ENCODE results near the gene TSPAN31.

The TSPAN31 gene

GRCh38 chr12:57754411-57755193 is 9.8 kb downstream of the TSPAN31 start, which contains the start of gene MARCHF9:
Gene MARCHF9 (plus strand): TSS chr12:57755103. CDS start chr12:57755529, 426 bp downstream.
- peak; percentile 92 for DNase-seq

- DNase-seq = no peak
Measured at GRCh38 chr12:57755194-57755453, 10.3 kb downstream of the TSPAN31 start.

DNA sequence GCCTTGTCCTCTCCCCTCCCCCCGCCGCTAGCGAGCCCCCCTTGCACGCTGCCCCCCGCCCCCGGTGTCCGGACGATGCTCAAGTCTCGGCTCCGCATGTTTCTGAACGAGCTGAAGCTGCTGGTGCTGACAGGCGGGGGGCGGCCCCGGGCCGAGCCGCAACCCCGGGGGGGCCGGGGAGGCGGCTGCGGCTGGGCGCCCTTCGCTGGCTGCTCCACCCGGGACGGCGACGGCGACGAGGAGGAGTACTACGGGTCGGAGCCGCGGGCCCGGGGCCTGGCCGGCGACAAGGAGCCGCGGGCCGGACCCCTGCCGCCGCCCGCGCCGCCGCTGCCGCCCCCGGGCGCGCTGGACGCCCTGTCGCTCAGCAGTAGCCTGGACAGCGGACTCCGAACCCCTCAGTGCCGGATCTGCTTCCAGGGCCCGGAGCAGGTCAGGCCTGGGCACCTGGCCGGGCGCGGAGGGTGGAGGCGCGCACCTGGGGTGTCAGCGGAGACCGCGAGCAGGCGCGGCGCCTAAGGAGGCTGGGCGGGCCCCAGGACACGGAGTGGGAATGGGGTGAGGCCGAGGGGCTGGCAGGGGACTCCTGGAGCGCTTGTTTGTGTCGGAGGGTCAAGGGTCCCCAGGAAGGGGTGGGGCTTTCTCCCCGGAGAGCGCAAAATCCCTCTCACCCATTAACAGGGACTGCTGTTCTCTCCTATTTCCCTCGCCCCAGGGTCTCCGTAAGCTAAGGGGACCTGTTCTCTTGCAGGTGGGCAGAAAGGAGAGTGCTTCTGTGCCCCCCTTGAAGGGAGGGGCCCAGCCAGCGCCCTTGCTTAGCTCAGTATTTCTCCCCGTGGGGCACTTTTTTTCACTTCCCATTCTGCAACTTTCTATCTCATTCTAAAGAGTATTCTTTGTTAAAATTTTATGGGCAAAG is 10.9 kb downstream of the TSPAN31 start:
- peak; percentile 79 for DNase-seq

GRCh38 chr12:57756406-57757341 is 11.8 kb downstream of the TSPAN31 start:
- peak; percentile 59 for DNase-seq

DNA sequence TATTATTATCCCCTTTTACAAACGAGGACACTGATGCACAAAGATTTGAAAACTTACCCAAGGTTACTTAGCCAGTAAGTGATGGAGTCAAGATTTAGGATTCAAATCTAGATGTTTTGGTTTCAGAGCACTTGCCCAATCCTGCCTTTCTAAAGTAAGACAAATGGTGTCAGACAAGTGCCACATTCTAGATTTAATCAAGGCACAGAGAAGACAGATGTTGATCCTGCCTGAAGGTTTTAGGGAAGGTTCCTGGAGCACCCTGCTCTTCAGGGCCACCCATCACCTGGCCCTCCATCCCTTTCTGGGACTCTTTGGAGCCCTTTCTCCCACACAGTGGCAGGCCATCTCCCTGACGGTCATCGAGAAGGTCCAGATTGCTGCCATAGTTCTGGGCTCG is 12.9 kb downstream of the TSPAN31 start:
- DNase-seq = no peak

- DNase-seq = no peak
Measured at GRCh38 chr12:57758552-57759359, 13.9 kb downstream of the TSPAN31 start.

DNA sequence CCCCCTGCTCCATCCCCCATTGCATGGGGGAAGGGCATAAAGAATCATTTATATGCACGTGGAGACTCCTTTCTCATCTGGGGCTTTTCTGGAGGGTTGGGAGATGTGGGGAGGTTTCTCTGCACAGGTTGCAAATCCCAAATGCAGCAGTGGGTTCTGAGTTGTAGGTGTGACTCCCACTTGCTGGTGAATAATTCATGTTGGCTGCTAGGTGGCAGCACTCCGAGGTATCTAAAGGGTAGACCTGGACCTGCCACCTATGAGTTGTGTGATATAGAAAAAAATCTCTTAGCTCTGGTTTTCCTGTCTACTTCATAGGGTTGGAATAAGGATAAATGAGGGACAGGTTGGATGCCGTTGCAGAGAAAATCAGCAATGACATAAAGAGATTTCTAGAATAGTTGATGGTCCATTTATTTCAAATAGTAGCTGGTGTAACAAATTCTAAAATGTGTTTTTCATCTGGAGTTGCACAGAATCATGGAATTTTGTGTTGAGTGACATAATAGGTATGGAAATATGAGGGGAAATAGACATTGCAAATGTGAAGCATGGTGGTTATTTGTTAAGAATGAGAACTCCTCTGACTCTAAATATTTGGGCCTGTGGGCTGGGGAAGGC is 14.6 kb downstream of the TSPAN31 start:
- DNase-seq = peak; percentile 86

- no peak for DNase-seq
Measured at GRCh38 chr12:57760347-57760982, 15.6 kb downstream of the TSPAN31 start.

GRCh38 chr12:57761391-57761998 is 16.7 kb downstream of the TSPAN31 start:
- DNase-seq = no peak

- no peak for DNase-seq
Measured at GRCh38 chr12:57762463-57762862, 17.6 kb downstream of the TSPAN31 start.

DNA sequence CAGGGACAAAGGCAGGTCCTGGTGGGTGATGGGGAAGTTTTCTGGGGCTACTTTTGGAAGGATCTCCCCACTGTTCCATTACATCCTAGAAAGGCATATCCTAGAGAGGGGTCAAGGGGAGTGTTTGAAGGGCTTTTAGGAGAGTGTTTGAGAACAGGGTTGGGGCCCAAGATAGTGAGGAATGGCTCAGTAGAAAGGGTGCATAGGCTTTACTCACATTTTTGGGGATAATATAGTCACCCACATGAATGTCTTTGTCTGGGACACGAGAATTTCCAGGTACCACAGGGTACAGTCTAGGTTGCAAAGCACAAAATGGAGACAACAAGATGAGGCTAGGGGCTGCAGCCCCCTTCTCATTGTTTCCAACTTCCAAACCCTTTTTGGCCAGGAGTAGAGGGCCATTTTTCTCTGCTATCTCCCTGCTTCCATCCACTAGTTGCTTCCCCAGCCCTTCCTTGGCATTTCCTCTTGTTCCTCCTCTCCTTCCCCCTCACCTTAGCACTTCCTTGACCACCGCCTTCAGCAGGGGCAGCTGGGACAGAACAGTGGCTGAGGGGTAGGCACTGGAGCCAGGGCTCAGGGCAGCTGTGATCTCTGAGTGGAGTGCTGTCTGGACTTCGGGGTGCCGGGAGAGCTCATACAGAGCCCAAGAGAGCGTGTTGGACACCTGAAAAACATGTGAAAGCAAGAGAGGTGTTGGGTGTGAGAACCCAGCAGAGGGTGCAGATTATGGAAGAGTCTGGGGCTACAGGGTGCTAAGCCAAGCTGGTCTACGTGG is 19.2 kb downstream of the TSPAN31 start:
- DNase-seq = no peak

GRCh38 chr12:57764662-57765002 is 19.8 kb downstream of the TSPAN31 start:
- DNase-seq = peak; percentile 89

DNA sequence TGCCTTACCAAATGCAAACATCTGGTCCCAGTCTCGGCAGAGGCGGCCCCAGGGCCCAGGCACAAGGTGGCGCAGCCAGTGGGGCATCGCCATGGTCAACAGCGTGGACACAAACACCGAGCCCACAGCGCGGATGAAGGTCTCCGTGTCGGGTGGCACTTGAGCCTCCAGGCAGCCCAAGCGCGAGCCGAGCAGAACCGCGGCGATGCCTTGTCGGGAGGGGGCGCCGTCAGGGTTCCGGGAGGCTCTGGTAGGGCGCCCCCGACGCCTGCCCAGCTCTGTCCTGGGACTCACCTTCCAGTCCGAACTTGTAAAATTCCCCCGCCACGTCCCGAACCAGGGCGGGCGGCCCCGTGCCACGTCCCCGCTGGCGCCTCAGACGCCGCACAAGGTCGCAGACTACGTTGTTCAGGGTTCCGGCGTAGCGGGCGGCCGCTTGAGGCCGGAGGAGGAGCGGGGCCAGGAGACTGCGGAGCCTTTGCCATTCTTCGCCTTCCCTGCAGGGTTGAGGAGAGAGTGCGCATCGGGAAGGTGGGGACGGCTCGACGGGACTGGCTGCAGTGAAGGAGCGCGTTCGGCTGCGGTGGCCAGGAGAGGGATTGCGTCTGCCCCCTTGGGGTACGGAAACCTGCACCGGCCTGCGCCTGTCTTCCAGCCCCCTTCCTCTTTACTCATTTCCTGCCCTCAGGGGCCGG is 20.3 kb downstream of the TSPAN31 start:
- peak; percentile 83 for DNase-seq

GRCh38 chr12:57765698-57766463 is 21.0 kb downstream of the TSPAN31 start:
- DNase-seq = peak; percentile 62

- DNase-seq = peak; percentile 62
Measured at GRCh38 chr12:57766464-57767304, 21.8 kb downstream of the TSPAN31 start, which contains the start of gene CYP27B1. Gene CYP27B1 (minus strand): TSS chr12:57767078. CDS start chr12:57767041, 37 bp downstream.

- DNase-seq = no peak
Measured at GRCh38 chr12:57767305-57767698, 22.5 kb downstream of the TSPAN31 start.

DNA sequence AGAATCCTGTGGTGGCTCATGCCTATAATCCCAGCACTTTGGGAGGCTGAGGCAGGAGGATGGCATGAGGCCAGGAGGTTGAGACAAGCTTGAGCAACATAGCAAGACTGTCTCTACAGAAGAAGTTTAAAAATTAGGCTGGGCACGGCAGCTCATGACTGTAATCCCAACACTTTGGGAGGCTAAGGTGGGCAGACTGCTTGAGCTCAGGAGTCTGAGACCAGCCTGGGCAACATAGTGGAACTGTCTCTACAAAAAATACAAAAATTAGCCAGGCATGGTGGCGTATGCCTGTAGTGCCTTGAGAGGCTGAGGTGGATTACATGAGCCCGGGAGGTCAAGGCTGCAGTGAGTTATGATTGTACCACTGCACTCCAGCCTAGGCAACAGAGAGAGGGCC is 23.0 kb downstream of the TSPAN31 start:
- no peak for DNase-seq

Measured in DMS53 (cell line).